Subcutaneous abdominal adipose tissue (tissue), 5 donors: Measurements from ENCODE around the gene PGAM2.

Experiments
- H3K27ac ChIP-seq: one replicate; pipeline ENCODE4 v1.7.0; 2013; ENCODE audit warnings: low read depth, mild to moderate bottlenecking, inconsistent platforms, low read length, moderate library complexity
- H3K27me3 ChIP-seq, 5 donors: one replicate each; pipeline ENCODE4 v1.7.0; 2013; ENCODE audit warnings: low read length in 5 of 5, inconsistent platforms in 1 of 5; ENCODE audit not compliant: control insufficient read depth in 5 of 5, insufficient read depth in 4 of 5
- H3K36me3 ChIP-seq, 5 donors: one replicate each; pipeline ENCODE4 v1.7.0; 2013; ENCODE audit warnings: low read length in 5 of 5; ENCODE audit not compliant: control insufficient read depth in 5 of 5, insufficient read depth in 5 of 5
- H3K4me1 ChIP-seq, 5 donors: one replicate each; pipeline ENCODE4 v1.7.0; 2013; ENCODE audit warnings: low read length in 5 of 5, mild to moderate bottlenecking in 3 of 5, moderate library complexity in 1 of 5; ENCODE audit not compliant: control insufficient read depth in 5 of 5, insufficient read depth in 5 of 5
- H3K4me3 ChIP-seq, 5 donors: one replicate each; pipeline ENCODE4 v1.7.0; 2013; ENCODE audit warnings: low read length in 5 of 5, low read depth in 1 of 5
- H3K9ac ChIP-seq, 5 donors: one replicate each; pipeline ENCODE4 v1.7.0; 2013; ENCODE audit warnings: low read length in 5 of 5, mild to moderate bottlenecking in 4 of 5, moderate library complexity in 3 of 5
- H3K9me3 ChIP-seq, 5 donors: one replicate each; pipeline ENCODE4 v1.7.0; 2013; ENCODE audit warnings: low read length in 5 of 5; ENCODE audit not compliant: control insufficient read depth in 5 of 5
- donor health status: healthy.
- donor health status: healthy.
- donor health status: healthy.
- donor health status: healthy.
- donor health status: healthy.

PGAM2 gene

DNA sequence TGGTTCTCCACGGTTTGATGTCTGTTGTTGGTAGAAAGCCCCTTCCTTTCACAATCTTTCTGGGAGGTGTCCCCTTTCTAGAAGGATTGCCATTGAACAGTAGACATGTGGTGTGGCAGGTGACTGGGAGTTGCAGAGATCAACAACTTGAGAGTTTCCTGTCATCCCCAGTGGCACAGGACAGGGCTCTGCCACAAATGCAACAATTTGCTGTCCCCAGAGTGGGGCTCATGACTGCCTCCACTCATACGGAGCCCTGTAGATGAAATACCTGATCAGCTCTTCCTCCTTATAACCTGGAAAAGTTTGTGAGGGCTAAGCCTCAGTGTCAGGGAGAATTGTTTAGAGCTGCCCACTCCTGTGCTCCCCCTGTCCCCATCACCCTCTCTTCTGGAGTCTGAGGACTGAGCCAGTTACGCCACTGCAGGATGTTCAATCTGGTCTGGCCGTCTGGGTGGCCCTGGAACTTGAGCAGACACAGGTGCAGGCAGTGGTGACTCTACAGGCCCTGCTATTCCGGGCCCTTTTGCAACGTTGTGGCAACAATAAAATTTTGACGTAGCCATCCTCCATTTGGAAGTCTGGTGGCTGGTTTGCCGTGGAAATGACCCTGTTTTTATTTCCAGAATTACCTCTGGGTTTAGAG, 14.3 kb downstream of the PGAM2 start:
- no peak overlapping the region for H3K4me3 ChIP-seq
- H3K27ac ChIP-seq: no peak overlapping the region
- H3K36me3 ChIP-seq: peaks cover 9 to 71% (median 54%) of the 10 kb centered on the region in 5 donors
- H3K9me3 ChIP-seq: no peaks in the 10 kb centered on the region
- peaks cover 0 to 40% (median 30%) of the 10 kb centered on the region in 5 donors for H3K4me1 ChIP-seq
- H3K27me3 ChIP-seq: no peaks in the 10 kb centered on the region
- peak overlapping the region in 3 of 5 donors; percentile 1 to 23 (median 10) for H3K9ac ChIP-seq

DNA sequence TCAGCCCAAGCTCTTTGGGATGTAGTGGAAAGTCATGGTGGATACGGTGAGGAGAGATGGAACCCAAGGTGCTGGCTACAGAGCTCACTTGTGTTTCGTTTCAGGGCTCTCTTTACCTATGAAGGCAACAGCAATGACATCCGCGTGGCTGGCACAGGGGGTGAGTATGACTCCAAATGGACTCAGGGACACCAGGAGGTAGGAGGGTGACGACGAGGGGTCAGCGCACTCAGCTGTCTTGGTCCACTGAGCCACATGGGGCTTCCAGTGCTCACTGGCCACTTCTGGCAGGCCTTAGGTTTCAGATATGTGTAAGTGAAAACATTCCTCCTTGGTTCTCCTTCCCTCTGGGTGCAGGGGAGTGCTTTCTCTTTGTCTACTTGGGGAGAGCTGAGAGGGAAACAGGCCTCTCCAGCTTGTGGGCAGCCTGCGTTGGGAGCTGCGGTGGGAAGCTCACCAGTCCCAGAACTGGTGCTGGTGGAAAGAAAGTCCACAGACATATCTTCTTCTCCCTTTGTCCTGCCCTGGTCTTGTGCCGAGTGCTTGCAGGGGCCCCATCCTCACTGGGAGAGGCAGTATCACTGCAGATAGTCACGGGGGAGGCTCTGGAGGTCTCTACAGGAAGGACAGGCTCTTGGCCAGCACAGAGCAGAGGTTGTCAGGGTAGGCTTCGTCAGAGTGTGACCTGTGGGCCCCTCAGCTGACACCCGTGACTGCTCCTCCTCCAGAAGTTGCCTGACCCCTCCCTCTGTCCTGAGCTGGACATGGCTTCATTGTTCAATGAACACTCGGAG, 15.0 kb downstream of the PGAM2 start:
- H3K9ac ChIP-seq: no peak overlapping the region
- no peak overlapping the region for H3K4me3 ChIP-seq
- H3K4me1 ChIP-seq: peaks cover 5 to 48% (median 37%) of the 10 kb centered on the region in 5 donors
- H3K9me3 ChIP-seq: no peaks in the 10 kb centered on the region
- H3K27ac ChIP-seq: no peak overlapping the region
- peaks cover 6 to 68% (median 49%) of the 10 kb centered on the region in 5 donors for H3K36me3 ChIP-seq
- no peaks in the 10 kb centered on the region for H3K27me3 ChIP-seq

DNA sequence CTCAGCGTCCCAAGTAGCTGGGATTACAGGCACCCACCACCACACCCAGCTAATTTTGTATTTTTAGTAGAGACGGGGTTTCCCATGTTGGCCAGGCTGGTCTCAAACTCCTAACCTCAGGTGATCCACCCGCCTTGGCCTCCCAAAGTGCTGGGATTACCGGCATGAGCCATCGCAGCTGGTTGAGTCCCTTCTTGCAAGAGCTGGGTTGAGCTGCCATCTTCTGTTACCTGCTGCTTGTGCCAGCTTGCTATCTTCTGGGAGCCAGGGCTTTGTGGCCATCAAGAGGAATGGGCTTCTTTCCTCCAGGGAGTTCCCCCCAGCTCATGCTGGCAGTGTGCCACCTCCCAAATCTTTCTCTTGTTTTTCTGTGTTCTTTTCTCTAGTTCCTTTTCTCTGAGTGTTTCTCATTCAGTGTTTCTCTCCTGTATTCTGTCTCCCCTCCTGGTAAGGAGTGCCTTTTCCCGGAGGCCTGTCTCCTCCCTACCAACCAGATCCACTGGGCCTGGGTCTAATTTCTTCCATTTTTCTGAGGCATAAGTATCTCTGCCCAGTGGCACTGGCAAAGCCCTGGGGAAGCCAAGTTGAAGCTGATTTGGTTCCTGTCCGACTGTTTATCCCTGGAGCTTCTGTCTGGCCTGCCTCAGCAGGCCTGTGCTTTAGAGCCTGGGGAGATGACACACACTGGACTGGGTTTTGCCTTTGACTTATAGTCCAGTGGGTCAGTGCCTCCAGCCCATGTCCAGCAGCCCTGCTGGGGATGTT, 17.2 kb downstream of the PGAM2 start:
- peaks cover 11 to 63% (median 48%) of the 10 kb centered on the region in 5 donors for H3K4me1 ChIP-seq
- H3K27ac ChIP-seq: peak overlapping the region; percentile 7
- H3K4me3 ChIP-seq: no peak overlapping the region
- no peaks in the 10 kb centered on the region for H3K27me3 ChIP-seq
- peak overlapping the region in 2 of 5 donors; percentile 21 to 29 for H3K9ac ChIP-seq
- peaks cover 3 to 49% (median 41%) of the 10 kb centered on the region in 5 donors for H3K36me3 ChIP-seq
- no peaks in the 10 kb centered on the region for H3K9me3 ChIP-seq

GRCh38 chr7:44046321-44047061, 18.9 kb downstream of the PGAM2 start:
- H3K4me3 ChIP-seq: no peak overlapping the region
- no peaks in the 10 kb centered on the region for H3K9me3 ChIP-seq
- H3K36me3 ChIP-seq: peaks cover 0 to 33% (median 27%) of the 10 kb centered on the region in 5 donors
- peak overlapping the region in 2 of 5 donors; percentile 23 to 94 for H3K9ac ChIP-seq
- H3K4me1 ChIP-seq: peaks cover 11 to 57% (median 42%) of the 10 kb centered on the region in 5 donors
- H3K27me3 ChIP-seq: no peaks in the 10 kb centered on the region
- H3K27ac ChIP-seq: no peak overlapping the region

DNA sequence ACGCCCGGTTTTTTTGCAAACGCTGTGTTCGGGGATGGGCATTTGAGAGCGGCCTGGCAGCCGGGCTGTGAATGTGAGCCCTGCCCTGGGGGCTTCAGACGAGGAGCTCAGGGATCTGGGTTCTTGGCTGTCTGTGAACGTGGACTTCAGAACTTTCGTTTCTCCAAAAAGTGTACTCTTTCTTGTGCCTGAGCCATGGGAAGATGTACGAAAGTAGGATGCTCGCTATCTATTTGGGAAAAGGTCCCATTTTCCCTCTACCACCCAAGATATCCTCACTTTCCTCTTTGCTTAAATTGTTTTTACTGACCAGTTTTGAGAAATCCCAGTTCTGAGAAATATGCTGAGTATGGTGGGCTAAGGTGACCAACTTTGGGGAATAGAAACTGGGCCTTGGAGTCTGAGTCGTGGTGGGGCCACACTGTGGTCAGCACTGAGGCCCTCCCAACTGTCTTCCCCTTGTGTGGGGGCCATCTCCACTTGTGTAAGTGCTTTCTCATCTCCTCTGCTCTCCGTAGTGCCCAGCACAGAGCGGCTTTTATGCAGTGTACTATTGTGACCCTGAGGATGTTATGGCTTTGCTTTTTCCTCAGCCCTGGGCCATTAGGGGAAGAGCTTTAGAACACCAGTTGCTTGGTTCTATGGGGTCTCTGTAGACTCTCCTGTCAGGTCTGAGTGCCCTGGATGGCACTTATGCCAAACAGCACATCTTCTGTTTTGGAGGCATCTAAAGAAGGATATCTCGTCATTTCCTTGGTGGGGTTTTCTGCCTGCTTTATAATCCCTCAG, 19.9 kb downstream of the PGAM2 start:
- H3K27ac ChIP-seq: peak overlapping the region; percentile 79
- peak overlapping the region; percentile 70 to 97 (median 93) for H3K4me3 ChIP-seq
- H3K4me1 ChIP-seq: peaks cover 11 to 58% (median 36%) of the 10 kb centered on the region in 5 donors
- H3K9me3 ChIP-seq: no peaks in the 10 kb centered on the region
- H3K36me3 ChIP-seq: peaks cover 0 to 23% (median 16%) of the 10 kb centered on the region in 5 donors
- no peaks in the 10 kb centered on the region for H3K27me3 ChIP-seq
- H3K9ac ChIP-seq: peak overlapping the region; percentile 63 to 94 (median 91)

- Histone ChIP-seq H3K9me3 (no peaks in the 10 kb centered on the region), H3K27ac (peak within 1 kb of the TSS; percentile 79), H3K36me3 (peaks cover 0 to 14% (median 8%) of the 10 kb centered on the region in 5 donors), H3K27me3 (no peaks in the 10 kb centered on the region), H3K9ac (peak within 1 kb of the TSS; percentile 81 to 94 (median 91)), H3K4me1 (peaks cover 11 to 56% (median 36%) of the 10 kb centered on the region in 5 donors), H3K4me3 (peak within 1 kb of the TSS; percentile 73 to 97 (median 93))
Observed at GRCh38 chr7:44044315-44045225, 20.8 kb downstream of the PGAM2 start, which contains the start of gene DBNL. Gene DBNL, plus strand, starts transcription at chr7:44044702. Its CDS starts 36 bp downstream, at chr7:44044738.

DNA sequence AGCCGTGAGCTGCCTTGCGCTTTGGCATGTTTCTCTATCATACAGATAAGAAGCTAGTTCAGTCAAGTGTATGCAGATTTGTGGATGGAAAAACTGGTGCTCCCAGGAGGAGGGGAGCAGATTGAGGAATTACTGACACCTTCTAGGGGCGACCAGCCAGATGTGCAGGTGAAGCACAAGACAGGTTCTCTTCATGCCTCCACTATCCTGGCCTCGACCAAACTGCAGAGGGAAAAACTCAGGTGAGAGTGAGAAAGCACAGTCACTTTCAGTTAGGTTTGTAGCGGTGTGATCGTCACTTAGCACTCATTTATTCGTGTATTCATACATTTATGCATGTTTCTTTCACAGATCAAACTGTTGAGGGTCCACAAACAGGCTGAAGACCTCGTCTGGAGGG, 21.5 kb downstream of the PGAM2 start:
- no peaks in the 10 kb centered on the region for H3K27me3 ChIP-seq
- H3K4me3 ChIP-seq: peak overlapping the region; percentile 73 to 97 (median 93)
- peak overlapping the region; percentile 79 for H3K27ac ChIP-seq
- peak overlapping the region; percentile 81 to 94 (median 91) for H3K9ac ChIP-seq
- peaks cover 0 to 13% (median 6%) of the 10 kb centered on the region in 5 donors for H3K36me3 ChIP-seq
- peaks cover 11 to 58% (median 36%) of the 10 kb centered on the region in 5 donors for H3K4me1 ChIP-seq
- H3K9me3 ChIP-seq: no peaks in the 10 kb centered on the region

DNA sequence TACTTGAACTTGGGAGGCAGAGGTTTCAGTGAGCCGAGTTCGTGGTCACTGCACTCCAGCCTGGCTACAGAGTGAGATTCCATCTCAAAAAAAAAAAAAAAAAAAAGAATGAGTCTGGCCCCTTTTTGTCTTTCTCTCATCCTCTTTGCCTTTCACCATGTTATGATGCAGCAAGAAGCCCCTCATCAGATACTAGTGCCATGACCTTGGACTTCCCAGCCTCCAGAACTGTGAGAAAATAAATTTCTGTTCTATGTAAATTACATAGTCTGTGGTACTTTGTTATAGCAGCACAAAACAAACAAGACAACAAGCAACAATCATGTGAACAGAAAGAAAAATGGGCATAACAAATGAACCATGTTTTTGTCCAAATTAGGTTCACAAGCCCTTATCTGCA, 23.1 kb downstream of the PGAM2 start:
- H3K27ac ChIP-seq: no peak overlapping the region
- no peak overlapping the region for H3K4me3 ChIP-seq
- no peaks in the 10 kb centered on the region for H3K9me3 ChIP-seq
- no peaks in the 10 kb centered on the region for H3K27me3 ChIP-seq
- H3K9ac ChIP-seq: no peak overlapping the region
- peaks cover 0 to 9% (median 6%) of the 10 kb centered on the region in 5 donors for H3K36me3 ChIP-seq
- peaks cover 11 to 48% (median 29%) of the 10 kb centered on the region in 5 donors for H3K4me1 ChIP-seq
